Coronary artery (tissue), 2 donors: ENCODE results near the gene AMZ1.
"Not testable (repeated sequence)": the region's sequence is repeated elsewhere in the genome, so short reads cannot be mapped to it uniquely, and the experiment has no call there.

Source experiments
- DNase-seq: peaks from one replicate; pipeline ENCODE4 v3.0.0-alpha.2; 2017; ENCODE audit warnings: low spot score
- H3K27ac ChIP-seq, 2 donors: fragments of 200-600 bp; sonication (generic); one replicate each; pipeline ENCODE4 v1.5.1; 2016 to 2019
- H3K4me3 ChIP-seq: fragments of 200-600 bp; sonication (generic); 2 replicates; pipeline ENCODE4 v1.5.1; 2016; ENCODE audit warnings: mild to moderate bottlenecking, moderate library complexity
- CTCF ChIP-seq: fragments of 200-600 bp; sonication (generic); IDR thresholded peaks from one replicate; pipeline ENCODE4 v1.5.1; 2019; ENCODE audit warnings: antibody characterized with exemption

AMZ1 gene

GRCh38 chr7:2732388-2732787, 44.4 kb downstream of the AMZ1 start:
- peak overlapping the region in 1 of 2 donors; percentile 50 for H3K27ac ChIP-seq
- no peak overlapping the region for H3K4me3 ChIP-seq
- peak; percentile 46 for DNase-seq
- TF ChIP-seq CTCF = no peak

DNA sequence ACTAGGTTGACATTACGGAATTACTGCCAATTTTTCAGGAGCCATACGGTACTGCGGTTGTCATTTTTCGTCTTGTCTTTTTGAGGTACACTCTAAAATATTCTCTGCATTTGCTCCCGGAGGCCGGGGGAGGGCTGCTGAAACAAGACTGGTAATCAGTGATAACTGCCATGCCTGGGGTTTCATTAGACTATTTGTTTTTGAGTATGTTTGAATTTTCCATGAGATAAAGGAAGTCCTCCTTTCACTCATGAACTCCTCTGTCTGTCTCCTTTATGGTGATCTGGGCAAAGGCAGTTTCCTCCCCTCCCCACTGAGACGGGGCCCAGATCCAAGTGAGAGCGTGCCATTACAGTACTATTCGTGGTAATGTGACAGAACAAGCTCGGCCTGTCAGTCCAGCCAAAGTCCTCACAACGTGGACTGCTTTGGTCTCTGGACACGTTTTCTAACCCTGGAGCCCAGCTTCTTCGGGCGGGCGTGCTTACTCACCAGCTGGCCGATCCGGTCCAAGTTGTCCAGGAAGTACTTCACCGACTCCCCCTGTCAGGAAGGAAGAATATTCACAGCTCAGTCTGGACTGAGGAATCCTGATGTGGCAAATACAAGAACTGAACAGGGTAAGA, 45.1 kb downstream of the AMZ1 start:
- Histone ChIP-seq H3K27ac (peak overlapping the region; percentile 46 to 50), H3K4me3 (peak overlapping the region; percentile 17)
- no peak for TF ChIP-seq CTCF
- peak; percentile 81 for DNase-seq

- no peak for TF ChIP-seq CTCF
- Histone ChIP-seq H3K4me3 (no peak overlapping the region), H3K27ac (peak overlapping the region in 1 of 2 donors; percentile 39)
- peak; percentile 63 for DNase-seq
These were observed 46.2 kb downstream of the AMZ1 start for GRCh38 chr7:2734084-2734686.

DNA sequence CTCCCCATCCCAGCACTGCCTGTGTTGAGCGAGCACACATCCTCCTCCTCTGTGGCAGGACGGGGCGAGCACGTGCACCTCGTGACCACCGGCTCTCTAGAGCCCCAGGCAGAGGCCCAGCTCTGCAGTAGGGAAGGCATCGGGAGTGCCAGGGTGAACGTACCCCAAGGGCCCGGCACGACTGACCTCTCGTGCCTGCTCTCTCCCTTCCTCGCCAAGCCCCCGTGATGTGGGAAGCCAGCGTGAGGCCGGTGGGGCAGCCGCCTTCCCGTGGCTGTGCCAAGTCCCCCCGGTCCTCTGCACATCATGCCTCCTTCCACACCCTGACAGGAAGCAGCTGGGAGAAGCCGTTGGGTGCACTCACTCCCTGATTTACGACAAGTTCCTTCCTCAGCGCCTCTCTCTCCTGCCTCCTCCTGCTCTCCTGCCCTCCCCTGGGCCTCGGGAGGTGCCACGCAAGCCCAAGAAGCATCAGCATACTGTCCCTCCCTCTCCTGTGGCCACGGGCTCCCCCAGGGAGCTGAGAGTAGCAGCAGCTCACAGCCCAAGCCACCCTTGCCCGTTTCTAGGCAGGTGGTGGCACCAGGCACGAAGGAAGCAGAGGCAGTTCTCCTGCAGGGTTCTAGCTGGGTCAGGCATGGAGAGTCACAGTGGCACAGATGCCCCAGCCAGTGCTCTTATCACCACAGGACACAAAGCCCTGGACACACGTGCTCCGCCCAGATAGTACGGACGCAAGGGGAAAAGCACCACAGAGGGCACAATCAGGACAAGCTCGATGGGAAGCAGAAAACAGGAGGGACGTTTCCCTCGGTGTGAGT, 47.0 kb downstream of the AMZ1 start:
- peak overlapping the region in 1 of 2 donors; percentile 39 for H3K27ac ChIP-seq
- TF ChIP-seq CTCF = no peak
- peak; percentile 72 for DNase-seq
- peak overlapping the region; percentile 37 for H3K4me3 ChIP-seq

GRCh38 chr7:2735744-2736143, 47.7 kb downstream of the AMZ1 start:
- DNase-seq = peak; percentile 68
- Histone ChIP-seq H3K4me3 (no peak overlapping the region), H3K27ac (no peak overlapping the region)
- TF ChIP-seq CTCF = no peak

DNA sequence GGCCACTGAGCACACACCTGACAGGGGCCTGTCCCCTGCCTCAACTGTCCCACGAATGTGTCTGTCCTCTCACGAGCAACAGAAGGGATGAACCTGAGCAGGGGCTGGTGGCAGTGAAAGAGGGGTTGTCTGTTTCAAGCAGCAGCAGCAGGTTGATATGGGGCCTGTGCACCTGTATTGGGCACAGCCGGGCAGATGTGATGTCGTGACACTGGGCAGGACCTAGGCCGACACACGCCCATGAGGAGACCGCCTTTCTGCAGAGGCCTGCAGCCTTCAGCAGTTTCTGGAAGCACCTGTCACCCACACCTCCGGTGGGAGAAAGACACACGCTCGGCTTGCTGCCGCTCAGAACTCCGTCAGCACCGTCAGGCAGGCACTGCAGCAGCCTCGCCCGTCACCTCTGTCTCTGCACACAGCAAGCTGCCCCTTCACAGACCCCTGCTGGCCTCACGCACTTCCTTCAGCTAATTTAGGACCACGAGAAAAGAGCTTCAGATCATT, 48.5 kb downstream of the AMZ1 start:
- no peak for TF ChIP-seq CTCF
- H3K27ac ChIP-seq = no peak overlapping the region
- peak; percentile 65 for DNase-seq
- H3K4me3 ChIP-seq = no peak overlapping the region

DNA sequence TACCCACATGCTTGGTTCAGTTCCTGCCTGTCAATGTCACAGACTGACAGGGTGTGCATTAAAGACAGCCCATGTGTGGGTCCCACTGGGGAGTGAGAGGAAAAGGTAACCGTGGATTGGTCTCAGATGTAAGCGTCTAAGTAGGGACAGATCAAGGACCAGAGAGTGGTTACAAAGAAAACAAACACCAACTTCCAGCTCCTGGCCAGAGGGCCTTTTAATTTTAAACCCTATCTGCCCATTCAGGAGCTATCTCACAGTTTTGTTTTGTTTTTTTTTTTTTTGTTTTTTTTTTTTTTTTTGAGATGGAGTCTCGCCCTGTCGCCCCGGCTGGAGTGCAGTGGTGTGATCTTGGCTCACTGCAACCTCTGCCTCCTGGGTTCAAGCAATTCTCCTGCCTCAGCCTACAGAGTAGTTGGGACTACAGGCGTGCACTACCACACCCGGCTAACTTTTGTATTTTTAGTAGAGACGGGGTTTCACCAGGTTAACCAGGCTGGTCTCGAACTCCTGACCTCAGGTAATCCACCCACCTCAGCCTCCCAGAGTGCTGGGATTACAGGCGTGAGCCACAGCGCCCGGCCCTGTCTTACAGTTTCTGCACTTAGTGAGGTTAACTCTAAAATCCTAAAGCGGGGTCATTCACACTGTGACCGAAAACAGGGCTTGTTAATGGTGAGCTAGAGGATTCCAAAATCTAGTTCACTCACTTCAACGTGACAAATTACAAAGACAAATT, 49.2 kb downstream of the AMZ1 start:
- H3K27ac ChIP-seq, H3K4me3 ChIP-seq, DNase-seq: not testable (repeated sequence)
